Uterus (tissue), 2 donors: ENCODE results near the gene NELL1.

Source experiments
- POLR2A ChIP-seq, 2 donors: fragments of 450-650 bp; IDR thresholded peaks; one replicate each; pipeline ENCODE4 v1.6.1; 2016; ENCODE audit warnings: antibody characterized with exemption in 2 of 2, mild to moderate bottlenecking in 1 of 2, moderate library complexity in 1 of 2
- TF ChIP-seq, protein P1 (sequence below), 4 experiments: fragments of 200-600 bp in 2 of 4; fragments of 450-650 bp in 2 of 4; sonication (generic) in 2 of 4; IDR thresholded peaks; one replicate each; pipeline ENCODE4 v1.5.1; 2016 to 2019; ENCODE audit warnings: antibody characterized with exemption in 4 of 4, mild to moderate bottlenecking in 2 of 4, moderate library complexity in 1 of 4

DNA sequence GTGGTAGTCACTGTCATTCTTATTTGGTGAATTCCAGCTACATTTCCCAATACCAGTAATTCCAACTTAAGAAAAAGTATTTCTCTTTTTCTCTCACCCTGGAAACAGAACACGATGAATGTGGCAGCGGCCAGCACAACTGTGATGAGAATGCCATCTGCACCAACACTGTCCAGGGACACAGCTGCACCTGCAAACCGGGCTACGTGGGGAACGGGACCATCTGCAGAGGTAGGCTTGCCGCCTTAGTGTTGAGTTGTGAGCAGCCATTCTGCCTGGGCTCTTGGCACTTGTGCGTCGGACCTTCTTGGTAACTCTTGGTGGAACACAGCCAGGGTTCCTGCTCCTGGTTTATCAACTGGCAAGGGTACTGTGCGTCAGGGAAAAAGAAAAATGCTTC is 559.8 kb downstream of the NELL1 start:
- TF ChIP-seq, protein P1, sequence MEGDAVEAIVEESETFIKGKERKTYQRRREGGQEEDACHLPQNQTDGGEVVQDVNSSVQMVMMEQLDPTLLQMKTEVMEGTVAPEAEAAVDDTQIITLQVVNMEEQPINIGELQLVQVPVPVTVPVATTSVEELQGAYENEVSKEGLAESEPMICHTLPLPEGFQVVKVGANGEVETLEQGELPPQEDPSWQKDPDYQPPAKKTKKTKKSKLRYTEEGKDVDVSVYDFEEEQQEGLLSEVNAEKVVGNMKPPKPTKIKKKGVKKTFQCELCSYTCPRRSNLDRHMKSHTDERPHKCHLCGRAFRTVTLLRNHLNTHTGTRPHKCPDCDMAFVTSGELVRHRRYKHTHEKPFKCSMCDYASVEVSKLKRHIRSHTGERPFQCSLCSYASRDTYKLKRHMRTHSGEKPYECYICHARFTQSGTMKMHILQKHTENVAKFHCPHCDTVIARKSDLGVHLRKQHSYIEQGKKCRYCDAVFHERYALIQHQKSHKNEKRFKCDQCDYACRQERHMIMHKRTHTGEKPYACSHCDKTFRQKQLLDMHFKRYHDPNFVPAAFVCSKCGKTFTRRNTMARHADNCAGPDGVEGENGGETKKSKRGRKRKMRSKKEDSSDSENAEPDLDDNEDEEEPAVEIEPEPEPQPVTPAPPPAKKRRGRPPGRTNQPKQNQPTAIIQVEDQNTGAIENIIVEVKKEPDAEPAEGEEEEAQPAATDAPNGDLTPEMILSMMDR (IDR thresholded peaks at IDR 0.05): no peak
- no peak for TF ChIP-seq POLR2A (IDR thresholded peaks at IDR 0.05)
